GM12865 (cell line): ENCODE measurements around the gene NOX5.

Experiments
- DNase-seq: peaks from one replicate; pipeline ENCODE4 v3.0.0; 2010; ENCODE audit warnings: low read depth
- H3K4me3 ChIP-seq: 2 replicates; pipeline ENCODE4 v1.5.1; 2011; ENCODE audit warnings: mild to moderate bottlenecking, low read depth, low read length, control low read depth
- CTCF ChIP-seq: IDR thresholded peaks from 2 replicates; pipeline ENCODE4 v1.5.1; 2011; ENCODE audit warnings: low read length, control low read depth, low read depth, inconsistent platforms; ENCODE audit not compliant: insufficient read depth; ENCODE audit errors: missing control alignments

NOX5 gene

DNA sequence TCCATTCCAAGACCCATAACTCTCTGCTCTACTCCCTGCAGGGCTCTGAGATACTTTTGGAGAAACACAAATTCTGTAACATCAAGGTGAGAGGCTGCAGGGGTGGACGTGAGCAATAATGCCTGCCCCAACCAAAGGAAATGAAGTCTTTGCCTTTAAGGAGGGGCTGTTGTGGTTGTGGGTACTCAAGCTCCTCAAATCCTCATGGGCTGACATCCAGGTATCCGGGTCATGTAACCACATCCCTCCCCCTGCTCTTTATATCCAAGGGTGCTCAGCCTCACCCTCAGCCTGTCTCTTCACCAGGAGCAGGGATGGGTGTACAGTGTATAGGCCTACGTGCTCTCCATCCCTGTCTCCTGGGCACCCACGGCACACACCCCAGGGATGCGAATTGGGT, 32.3 kb downstream of the NOX5 start:
- no peak for TF ChIP-seq CTCF
- no peak overlapping the region for H3K4me3 ChIP-seq
- no peak for DNase-seq

GRCh38 chr15:69049976-69050375, 35.5 kb downstream of the NOX5 start:
- DNase-seq = no peak
- TF ChIP-seq CTCF = no peak
- no peak overlapping the region for H3K4me3 ChIP-seq

- DNase-seq = no peak
- no peak overlapping the region for H3K4me3 ChIP-seq
- TF ChIP-seq CTCF = no peak
Measured at GRCh38 chr15:69055251-69055650, 40.8 kb downstream of the NOX5 start.

GRCh38 chr15:69056365-69056764, 41.9 kb downstream of the NOX5 start:
- TF ChIP-seq CTCF = no peak
- DNase-seq = no peak
- no peak overlapping the region for H3K4me3 ChIP-seq

DNA sequence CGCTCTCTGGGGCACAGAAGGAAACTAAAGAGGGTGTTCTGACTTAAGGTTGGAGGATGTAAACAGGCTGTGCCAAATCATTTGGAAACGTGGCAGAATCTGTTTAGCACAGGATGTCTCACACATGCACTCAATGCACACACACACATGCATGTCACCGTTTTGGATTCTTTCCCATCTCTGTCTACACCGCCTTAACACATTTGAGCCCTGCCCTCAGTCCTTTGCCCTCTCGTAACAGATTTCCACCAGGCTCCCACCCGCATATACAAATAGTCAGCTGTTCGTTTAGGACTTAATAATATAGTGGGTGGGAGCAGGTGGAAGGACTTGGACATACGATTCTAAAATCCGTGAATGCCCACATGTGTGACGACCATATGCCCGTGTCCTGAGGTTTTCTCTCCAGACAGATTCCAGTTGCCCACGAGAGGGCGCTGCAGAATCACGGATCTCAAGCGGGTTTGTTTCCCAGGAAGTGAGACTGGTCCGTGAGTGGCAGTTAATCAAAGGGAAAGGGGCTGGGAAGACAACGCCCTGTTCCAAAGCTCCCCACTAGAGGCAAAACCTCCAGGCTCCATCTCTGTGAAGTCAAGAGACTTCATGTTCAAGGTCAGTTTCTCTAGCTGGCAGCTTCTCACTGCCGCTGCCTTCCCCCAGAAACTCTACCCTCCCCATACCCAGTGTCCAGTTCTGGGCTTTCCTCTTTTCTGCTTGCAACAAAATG, 44.5 kb downstream of the NOX5 start:
- H3K4me3 ChIP-seq = no peak overlapping the region
- TF ChIP-seq CTCF = peak; percentile 70
- DNase-seq = peak; percentile 76

DNA sequence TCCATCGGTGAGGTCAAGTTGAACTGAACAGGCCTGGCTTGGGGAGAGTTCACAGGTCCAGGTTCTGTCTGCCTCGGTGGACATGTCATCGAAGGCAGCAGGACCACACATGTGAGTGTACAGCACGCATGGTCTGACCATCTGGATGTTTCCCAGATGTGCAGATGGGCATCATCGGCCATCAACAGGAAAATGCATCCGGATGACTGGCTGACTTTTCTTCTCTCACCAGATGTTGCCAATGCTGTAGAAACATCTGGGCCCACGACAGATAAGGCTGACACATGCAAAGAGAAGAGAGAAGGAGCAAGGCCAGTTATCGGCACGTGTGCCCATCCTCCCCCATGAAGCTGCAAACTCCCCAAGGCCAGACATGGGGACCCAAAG, 45.1 kb downstream of the NOX5 start:
- DNase-seq = no peak
- no peak for TF ChIP-seq CTCF
- H3K4me3 ChIP-seq = no peak overlapping the region

DNA sequence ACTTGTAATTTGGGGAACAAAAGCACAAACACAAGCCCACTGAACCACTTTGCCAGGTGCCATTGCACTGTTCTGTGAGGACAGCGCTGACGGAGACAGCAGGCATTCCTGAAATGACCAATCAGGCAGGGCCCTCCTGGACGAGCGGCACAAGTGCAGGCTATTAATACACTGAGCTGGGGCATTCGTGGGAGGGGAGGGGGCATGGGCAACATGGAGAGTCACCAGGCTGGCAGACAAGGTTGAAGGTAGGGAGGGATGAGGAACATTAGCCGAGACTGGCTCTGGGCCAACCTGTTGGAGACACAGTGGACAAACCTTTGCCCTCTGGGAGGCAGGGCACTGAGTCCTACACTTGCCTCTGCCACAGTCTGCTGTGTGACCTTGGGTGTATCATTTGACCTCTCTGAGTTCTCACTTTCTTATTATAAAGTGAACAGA, 45.6 kb downstream of the NOX5 start:
- H3K4me3 ChIP-seq = no peak overlapping the region
- DNase-seq = no peak
- TF ChIP-seq CTCF = no peak
